ENCODE measurements around the gene CABCOCO1.

DNA sequence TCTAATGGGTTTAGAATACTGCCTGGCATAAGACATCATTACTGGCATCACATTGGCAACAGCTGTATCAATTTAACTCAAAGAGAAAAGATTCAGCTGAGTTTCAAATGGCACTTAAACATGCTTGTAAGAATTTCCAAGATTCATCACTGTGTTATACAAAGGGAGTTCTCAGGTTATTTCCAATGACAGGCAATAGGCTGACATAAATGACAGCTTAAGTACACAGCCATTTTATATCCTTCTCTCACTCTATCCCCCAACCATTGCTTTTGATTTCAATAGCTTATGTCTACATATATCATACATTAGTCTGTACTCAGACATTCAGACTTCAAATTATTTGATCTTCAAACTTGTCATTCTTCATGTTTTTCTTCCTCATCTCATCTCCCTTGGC lies 45.5 kb upstream of the CABCOCO1 start:
- no peak for TF ChIP-seq CREB1 (IDR thresholded peaks at IDR 0.05)
- TF ChIP-seq CREB1 (CRISPR knock-in tag; IDR thresholded peaks at IDR 0.05), result no peak
- TF ChIP-seq, protein P1, sequence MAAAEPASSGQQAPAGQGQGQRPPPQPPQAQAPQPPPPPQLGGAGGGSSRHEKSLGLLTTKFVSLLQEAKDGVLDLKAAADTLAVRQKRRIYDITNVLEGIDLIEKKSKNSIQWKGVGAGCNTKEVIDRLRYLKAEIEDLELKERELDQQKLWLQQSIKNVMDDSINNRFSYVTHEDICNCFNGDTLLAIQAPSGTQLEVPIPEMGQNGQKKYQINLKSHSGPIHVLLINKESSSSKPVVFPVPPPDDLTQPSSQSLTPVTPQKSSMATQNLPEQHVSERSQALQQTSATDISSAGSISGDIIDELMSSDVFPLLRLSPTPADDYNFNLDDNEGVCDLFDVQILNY (CRISPR knock-in tag; conservative IDR thresholded peaks at IDR 0.05), result no peak
- TF ChIP-seq HNRNPUL1 (IDR thresholded peaks at IDR 0.05; ENCODE audit: low read depth, low read length), result no peak
- no peak for TF ChIP-seq ZNF629 (CRISPR knock-in tag; conservative IDR thresholded peaks at IDR 0.05)
- no peak for TF ChIP-seq PHF8 (CRISPR knock-in tag; IDR thresholded peaks at IDR 0.05)
- TF ChIP-seq NBN (conservative IDR thresholded peaks at IDR 0.05), result no peak
- no peak for TF ChIP-seq SRSF9 (IDR thresholded peaks at IDR 0.05; ENCODE audit: borderline replicate concordance, insufficient read depth, low read depth, low read length, poor library complexity, severe bottlenecking)
- no peak for TF ChIP-seq ZFY (CRISPR knock-in tag; IDR thresholded peaks at IDR 0.05)
- no peak for TF ChIP-seq RXRB (CRISPR knock-in tag; IDR thresholded peaks at IDR 0.05; ENCODE audit: borderline replicate concordance)
- no peak for TF ChIP-seq ZNF7 (CRISPR knock-in tag; IDR thresholded peaks at IDR 0.05)
- no peak for TF ChIP-seq ONECUT2 (CRISPR knock-in tag; IDR thresholded peaks at IDR 0.05)
- TF ChIP-seq, protein P2, sequence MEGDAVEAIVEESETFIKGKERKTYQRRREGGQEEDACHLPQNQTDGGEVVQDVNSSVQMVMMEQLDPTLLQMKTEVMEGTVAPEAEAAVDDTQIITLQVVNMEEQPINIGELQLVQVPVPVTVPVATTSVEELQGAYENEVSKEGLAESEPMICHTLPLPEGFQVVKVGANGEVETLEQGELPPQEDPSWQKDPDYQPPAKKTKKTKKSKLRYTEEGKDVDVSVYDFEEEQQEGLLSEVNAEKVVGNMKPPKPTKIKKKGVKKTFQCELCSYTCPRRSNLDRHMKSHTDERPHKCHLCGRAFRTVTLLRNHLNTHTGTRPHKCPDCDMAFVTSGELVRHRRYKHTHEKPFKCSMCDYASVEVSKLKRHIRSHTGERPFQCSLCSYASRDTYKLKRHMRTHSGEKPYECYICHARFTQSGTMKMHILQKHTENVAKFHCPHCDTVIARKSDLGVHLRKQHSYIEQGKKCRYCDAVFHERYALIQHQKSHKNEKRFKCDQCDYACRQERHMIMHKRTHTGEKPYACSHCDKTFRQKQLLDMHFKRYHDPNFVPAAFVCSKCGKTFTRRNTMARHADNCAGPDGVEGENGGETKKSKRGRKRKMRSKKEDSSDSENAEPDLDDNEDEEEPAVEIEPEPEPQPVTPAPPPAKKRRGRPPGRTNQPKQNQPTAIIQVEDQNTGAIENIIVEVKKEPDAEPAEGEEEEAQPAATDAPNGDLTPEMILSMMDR (CRISPR knock-in tag; IDR thresholded peaks at IDR 0.05), result no peak
- no peak for TF ChIP-seq BRCA1 (CRISPR knock-in tag; IDR thresholded peaks at IDR 0.05)
- TF ChIP-seq, protein P3, sequence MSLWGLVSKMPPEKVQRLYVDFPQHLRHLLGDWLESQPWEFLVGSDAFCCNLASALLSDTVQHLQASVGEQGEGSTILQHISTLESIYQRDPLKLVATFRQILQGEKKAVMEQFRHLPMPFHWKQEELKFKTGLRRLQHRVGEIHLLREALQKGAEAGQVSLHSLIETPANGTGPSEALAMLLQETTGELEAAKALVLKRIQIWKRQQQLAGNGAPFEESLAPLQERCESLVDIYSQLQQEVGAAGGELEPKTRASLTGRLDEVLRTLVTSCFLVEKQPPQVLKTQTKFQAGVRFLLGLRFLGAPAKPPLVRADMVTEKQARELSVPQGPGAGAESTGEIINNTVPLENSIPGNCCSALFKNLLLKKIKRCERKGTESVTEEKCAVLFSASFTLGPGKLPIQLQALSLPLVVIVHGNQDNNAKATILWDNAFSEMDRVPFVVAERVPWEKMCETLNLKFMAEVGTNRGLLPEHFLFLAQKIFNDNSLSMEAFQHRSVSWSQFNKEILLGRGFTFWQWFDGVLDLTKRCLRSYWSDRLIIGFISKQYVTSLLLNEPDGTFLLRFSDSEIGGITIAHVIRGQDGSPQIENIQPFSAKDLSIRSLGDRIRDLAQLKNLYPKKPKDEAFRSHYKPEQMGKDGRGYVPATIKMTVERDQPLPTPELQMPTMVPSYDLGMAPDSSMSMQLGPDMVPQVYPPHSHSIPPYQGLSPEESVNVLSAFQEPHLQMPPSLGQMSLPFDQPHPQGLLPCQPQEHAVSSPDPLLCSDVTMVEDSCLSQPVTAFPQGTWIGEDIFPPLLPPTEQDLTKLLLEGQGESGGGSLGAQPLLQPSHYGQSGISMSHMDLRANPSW (CRISPR knock-in tag; IDR thresholded peaks at IDR 0.05; ENCODE audit: borderline replicate concordance), result no peak

Measured in HepG2 (cell line).